Anterior cingulate cortex (tissue), 58 donors: ENCODE data around the gene SLC45A3.
A peak's percentile ranks its signal among the peaks of the same experiment; 100 is the strongest.

Experiments used
- DNase-seq, 58 donors: peaks; one replicate each; lab custom pipeline; 2025; lab: John Stamatoyannopoulos, UW

SLC45A3 gene

GRCh38 chr1:205670611-205671430, 9.5 kb downstream of the SLC45A3 start:
- DNase-seq: peak in 1 of 58 donors; percentile 26

GRCh38 chr1:205670150-205670446, 10.2 kb downstream of the SLC45A3 start:
- peak in 8 of 58 donors; percentile 29 to 73 (median 53) for DNase-seq

- DNase-seq: peak in 23 of 58 donors; percentile 23 to 87 (median 53)
These were observed 10.8 kb downstream of the SLC45A3 start for GRCh38 chr1:205669341-205670149.

- DNase-seq: peak in 2 of 58 donors; percentile 31
These were observed 11.4 kb downstream of the SLC45A3 start for GRCh38 chr1:205668951-205669340.

- DNase-seq: peak in 17 of 58 donors; percentile 11 to 68 (median 34)
These were observed 12.2 kb downstream of the SLC45A3 start for GRCh38 chr1:205667909-205668643.

GRCh38 chr1:205666372-205667166, 13.7 kb downstream of the SLC45A3 start:
- no peak for DNase-seq

GRCh38 chr1:205665201-205666045, 14.9 kb downstream of the SLC45A3 start:
- DNase-seq: no peak

GRCh38 chr1:205664399-205665017, 15.8 kb downstream of the SLC45A3 start:
- no peak for DNase-seq

GRCh38 chr1:205663286-205663936, 16.9 kb downstream of the SLC45A3 start:
- DNase-seq: peak in 1 of 58 donors; percentile 18

- DNase-seq: no peak
These were observed 17.5 kb downstream of the SLC45A3 start for GRCh38 chr1:205662791-205663190.

GRCh38 chr1:205662135-205662738, 18.1 kb downstream of the SLC45A3 start:
- DNase-seq: no peak

GRCh38 chr1:205661429-205662134, 18.7 kb downstream of the SLC45A3 start:
- DNase-seq: no peak

- no peak for DNase-seq
These were observed 19.9 kb downstream of the SLC45A3 start for GRCh38 chr1:205660361-205660760.

GRCh38 chr1:205658943-205659581, 21.2 kb downstream of the SLC45A3 start:
- peak in 56 of 58 donors; percentile 31 to 91 (median 72) for DNase-seq

GRCh38 chr1:205656236-205656635, 24.1 kb downstream of the SLC45A3 start:
- DNase-seq: no peak

GRCh38 chr1:205652984-205653383, 27.3 kb downstream of the SLC45A3 start:
- DNase-seq: no peak

GRCh38 chr1:205650241-205650640, 30.1 kb downstream of the SLC45A3 start:
- no peak for DNase-seq
